ES-I3 (cell line): ENCODE results near the gene LRRC45.

Experiments used
- H3K36me3 ChIP-seq: 2 replicates; pipeline ENCODE4 v1.6.1; 2013; ENCODE audit warnings: mild to moderate bottlenecking, low read length, control low read depth, moderate library complexity; ENCODE audit not compliant: insufficient read depth
- H3K4me1 ChIP-seq: 2 replicates; pipeline ENCODE4 v1.6.1; 2013; ENCODE audit warnings: mild to moderate bottlenecking, control low read depth, low read length; ENCODE audit not compliant: insufficient read depth
- H3K9ac ChIP-seq: 2 replicates; pipeline ENCODE4 v1.6.1; 2013; ENCODE audit warnings: low read depth, mild to moderate bottlenecking, low read length, moderate library complexity
- H3K9me3 ChIP-seq: 2 replicates; pipeline ENCODE4 v1.6.1; 2013; ENCODE audit warnings: mild to moderate bottlenecking, low read length, moderate library complexity; ENCODE audit not compliant: control insufficient read depth, insufficient read depth

Gene LRRC45

GRCh38 chr17:81998691-81999438, 24.2 kb upstream of the LRRC45 start:
- Histone ChIP-seq H3K9me3 (no peaks in the 10 kb centered on the region), H3K9ac (no peak overlapping the region), H3K4me1 (peaks cover 9% of the 10 kb centered on the region; the same call in 1 of the 2 replicates), H3K36me3 (no peaks in the 10 kb centered on the region; the same call in 1 of the 2 replicates)

- H3K9me3 ChIP-seq = no peaks in the 10 kb centered on the region
- no peak overlapping the region for H3K9ac ChIP-seq
- peaks cover 8% of the 10 kb centered on the region; the same call in 1 of the 2 replicates for H3K4me1 ChIP-seq
- no peaks in the 10 kb centered on the region; the same call in 1 of the 2 replicates for H3K36me3 ChIP-seq
Observed at GRCh38 chr17:81999587-81999975, 23.5 kb upstream of the LRRC45 start.

- Histone ChIP-seq H3K4me1 (peaks cover 8% of the 10 kb centered on the region; the same call in 1 of the 2 replicates), H3K9me3 (no peaks in the 10 kb centered on the region), H3K9ac (no peak overlapping the region), H3K36me3 (no peaks in the 10 kb centered on the region; the same call in 1 of the 2 replicates)
Observed at GRCh38 chr17:81999976-82000802, 22.9 kb upstream of the LRRC45 start.

- H3K4me1 ChIP-seq = peaks cover 8% of the 10 kb centered on the region; the same call in 1 of the 2 replicates
- H3K9ac ChIP-seq = no peak overlapping the region
- H3K9me3 ChIP-seq = no peaks in the 10 kb centered on the region
- H3K36me3 ChIP-seq = no peaks in the 10 kb centered on the region; the same call in 1 of the 2 replicates
Observed at GRCh38 chr17:82000803-82001570, 22.1 kb upstream of the LRRC45 start.

DNA sequence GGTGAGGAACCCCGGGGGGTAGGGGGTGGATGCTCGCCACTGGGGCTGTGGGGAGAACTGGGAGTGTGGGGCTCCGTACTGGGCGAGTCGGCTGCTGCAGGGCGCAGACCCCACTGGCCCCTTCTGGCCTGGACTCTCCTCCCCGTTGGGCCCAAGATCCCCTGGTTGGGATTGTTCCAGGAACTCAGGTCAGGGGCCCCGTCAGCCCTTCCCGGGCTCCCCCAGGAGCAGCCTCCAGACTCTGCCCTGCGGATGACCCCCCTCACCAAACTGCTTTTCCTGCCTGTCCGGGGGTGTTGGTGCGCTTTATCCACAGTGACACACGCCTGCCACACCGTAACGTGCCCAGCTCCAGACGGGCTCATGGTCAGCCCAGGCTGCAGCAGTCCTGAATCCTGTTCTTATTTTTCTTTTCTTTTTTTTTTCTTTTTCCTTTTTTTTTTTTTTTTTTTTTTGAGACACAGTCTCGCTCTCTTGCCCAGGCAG, 21.5 kb upstream of the LRRC45 start:
- Histone ChIP-seq H3K9ac (no peak overlapping the region), H3K4me1 (peaks cover 8% of the 10 kb centered on the region; the same call in 1 of the 2 replicates), H3K36me3 (no peaks in the 10 kb centered on the region; the same call in 1 of the 2 replicates), H3K9me3 (no peaks in the 10 kb centered on the region)

DNA sequence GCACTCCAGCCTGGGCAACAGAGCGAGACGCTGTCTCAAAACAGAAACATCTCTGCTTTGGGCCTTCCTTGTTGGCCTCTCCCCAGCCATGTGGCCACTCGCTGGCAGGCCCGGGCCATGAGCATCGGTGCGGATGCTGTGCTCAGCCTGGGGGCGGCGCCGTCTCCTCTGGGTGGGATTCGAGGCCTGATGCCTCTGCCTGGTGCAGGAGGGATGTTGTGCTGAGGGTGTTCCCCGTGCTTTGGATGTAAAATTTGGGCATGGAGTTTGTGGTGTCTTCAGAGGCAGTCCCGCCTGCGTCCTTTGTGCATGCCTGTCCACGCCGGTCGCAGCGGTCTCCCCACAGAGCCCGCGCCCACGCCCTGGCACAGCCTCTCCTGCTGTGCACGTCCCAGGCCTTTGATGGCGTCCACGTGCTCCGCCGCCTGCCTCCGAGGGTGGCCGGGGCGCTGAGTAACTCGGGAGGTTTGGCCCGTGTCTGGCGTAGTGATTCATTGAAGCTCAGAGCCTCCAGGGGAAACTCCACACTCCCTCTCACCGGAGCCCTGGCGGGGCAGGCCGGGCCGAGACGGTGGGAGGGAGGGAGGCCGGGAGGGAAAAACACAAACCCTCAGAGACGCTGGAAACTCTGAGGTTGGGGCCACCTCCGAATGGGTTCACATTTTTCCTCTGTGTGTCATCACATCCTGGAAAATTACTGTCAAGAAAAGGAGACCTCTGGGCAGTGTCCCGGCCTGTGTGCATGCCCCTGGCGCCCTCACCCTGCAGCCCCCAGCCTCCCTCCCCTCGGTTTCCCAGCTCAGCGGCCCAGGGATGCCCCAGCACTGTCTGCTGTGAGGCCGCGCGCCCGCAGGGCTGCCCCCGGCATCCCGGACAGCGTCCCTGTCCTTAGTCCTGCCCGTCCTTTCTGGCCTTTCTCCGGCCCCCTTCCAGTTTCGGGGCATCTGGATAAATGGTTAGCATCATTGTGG, 19.4 kb upstream of the LRRC45 start:
- no peaks in the 10 kb centered on the region for H3K36me3 ChIP-seq
- H3K9me3 ChIP-seq = no peaks in the 10 kb centered on the region
- peaks cover 8% of the 10 kb centered on the region; the same call in 1 of the 2 replicates for H3K4me1 ChIP-seq
- H3K9ac ChIP-seq = no peak overlapping the region

- Histone ChIP-seq H3K9me3 (no peaks in the 10 kb centered on the region), H3K9ac (no peak overlapping the region), H3K36me3 (no peaks in the 10 kb centered on the region), H3K4me1 (peaks cover 8% of the 10 kb centered on the region; the same call in 1 of the 2 replicates)
Observed at GRCh38 chr17:82004517-82005455, 18.3 kb upstream of the LRRC45 start.

- Histone ChIP-seq H3K36me3 (no peaks in the 10 kb centered on the region), H3K9ac (no peak overlapping the region), H3K9me3 (no peaks in the 10 kb centered on the region), H3K4me1 (peaks cover 8% of the 10 kb centered on the region; the same call in 1 of the 2 replicates)
Observed at GRCh38 chr17:82005701-82006348, 17.3 kb upstream of the LRRC45 start.

DNA sequence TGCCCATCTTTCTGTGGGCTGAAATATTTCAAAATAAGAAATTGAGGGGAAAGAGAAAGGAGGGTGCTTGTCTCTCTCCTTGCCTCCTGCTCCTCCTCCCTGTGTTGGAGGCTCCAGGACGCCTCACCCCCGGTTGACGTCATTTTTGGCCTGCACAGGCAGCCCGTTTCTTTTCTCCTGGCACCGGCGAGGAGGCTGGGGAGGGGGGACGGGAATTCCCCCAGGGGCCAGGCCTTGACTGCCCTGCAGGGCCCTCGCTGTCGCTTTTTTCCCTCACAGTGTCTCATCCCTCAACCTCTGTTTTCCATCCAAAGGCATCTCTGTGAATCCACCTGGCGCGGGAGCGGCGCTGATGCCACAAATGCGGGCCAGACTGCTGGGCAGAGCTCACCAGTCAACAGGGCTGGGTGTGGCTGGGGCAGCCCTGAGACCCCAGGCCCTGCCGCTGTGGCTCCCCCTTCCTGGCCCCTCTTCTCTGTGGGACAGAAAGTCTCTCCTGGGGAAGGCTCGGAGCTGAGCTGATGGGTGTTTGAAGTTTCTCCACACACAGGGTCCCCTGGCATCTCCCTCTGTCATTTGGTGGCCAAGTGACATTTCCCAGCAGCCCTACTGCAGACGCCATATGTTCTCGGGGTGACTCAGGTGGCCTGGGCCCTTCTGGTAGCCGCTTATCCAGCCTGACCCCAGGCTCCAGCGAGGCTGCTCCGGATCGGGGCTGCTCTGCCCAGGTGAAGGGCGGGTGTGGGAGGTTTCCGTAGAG, 16.5 kb upstream of the LRRC45 start:
- Histone ChIP-seq H3K9ac (no peak overlapping the region), H3K4me1 (peaks cover 8% of the 10 kb centered on the region; the same call in 1 of the 2 replicates), H3K36me3 (no peaks in the 10 kb centered on the region), H3K9me3 (no peaks in the 10 kb centered on the region)

DNA sequence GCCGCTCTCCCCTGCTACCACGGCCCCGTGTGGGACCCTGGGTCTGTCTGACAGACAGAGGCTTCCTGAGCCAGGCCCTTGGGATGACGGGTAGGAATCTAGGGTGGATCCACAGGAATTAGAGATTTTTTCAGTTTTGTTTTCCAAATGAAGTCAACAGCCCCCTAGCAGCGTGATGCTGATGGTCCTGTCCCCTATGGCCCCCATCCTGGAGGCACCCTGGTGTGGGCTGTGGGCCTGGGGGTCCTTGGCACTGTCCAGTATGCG, 15.9 kb upstream of the LRRC45 start:
- Histone ChIP-seq H3K9me3 (no peaks in the 10 kb centered on the region), H3K36me3 (no peaks in the 10 kb centered on the region), H3K4me1 (peaks cover 8% of the 10 kb centered on the region; the same call in 1 of the 2 replicates), H3K9ac (no peak overlapping the region)

DNA sequence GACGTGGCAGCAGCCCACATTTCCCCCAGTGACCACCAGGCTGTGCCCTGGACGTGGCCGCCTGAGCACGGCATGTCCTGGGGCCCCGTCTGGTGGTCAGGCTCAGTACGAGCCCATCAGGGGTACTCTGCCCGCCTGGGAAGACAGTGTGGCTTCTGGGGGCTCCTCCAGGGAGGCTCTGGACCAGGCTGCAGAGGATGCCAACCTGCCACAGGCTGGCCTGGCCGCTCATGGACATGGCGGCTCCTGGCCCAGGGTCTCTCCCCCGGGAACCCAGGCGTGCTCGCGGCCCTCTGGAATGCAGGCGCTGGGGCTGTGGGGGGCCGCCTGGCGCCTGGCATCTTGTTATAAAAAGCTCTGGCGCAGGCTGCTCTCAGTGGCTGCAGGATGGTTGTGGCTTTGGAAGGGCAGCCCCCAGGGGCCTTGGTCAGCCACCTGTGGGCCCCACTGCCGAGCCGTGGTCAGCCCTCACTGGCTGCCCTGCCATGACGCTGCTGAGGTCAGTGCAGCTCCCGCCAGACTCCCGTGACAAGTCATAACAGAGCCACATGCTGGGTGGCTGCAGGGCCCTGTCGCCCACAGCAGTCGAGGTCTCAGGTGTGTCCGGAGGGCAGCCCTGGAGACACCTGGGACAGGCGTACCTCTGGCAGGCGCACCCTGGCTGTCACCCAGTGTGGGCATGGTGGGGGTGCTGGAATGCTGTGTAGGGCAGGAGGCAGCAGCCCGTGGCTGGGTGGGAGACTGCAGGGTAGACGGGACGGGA, 15.4 kb upstream of the LRRC45 start:
- H3K4me1 ChIP-seq = peaks cover 8% of the 10 kb centered on the region; the same call in 1 of the 2 replicates
- no peaks in the 10 kb centered on the region for H3K9me3 ChIP-seq
- no peaks in the 10 kb centered on the region for H3K36me3 ChIP-seq
- no peak overlapping the region for H3K9ac ChIP-seq
